Neural crest cell (in vitro differentiated cells): Measurements from ENCODE around the gene TMEM245. TPM values are rescaled to one million over a fixed set of nuclear protein-coding genes. Genes with fewer than 3 reads are reported as not detected.
"Not testable (repeated sequence)": the region's sequence is repeated elsewhere in the genome, so short reads cannot be mapped to it uniquely, and the experiment has no call there.

Experiments
- DNase-seq: peaks from one replicate; pipeline ENCODE4 v3.0.0; 2021; ENCODE audit warnings: low read depth, mixed read lengths, low spot score
- H3K27ac Mint-ChIP-seq: one replicate; pipeline ENCODE4 v1.8.0; 2021; ENCODE audit warnings: mild to moderate bottlenecking, mixed read lengths; ENCODE audit not compliant: unreplicated experiment
- H3K27me3 Mint-ChIP-seq: 2 replicates; pipeline ENCODE4 v1.8.0; 2021; ENCODE audit warnings: low read depth, mild to moderate bottlenecking, mixed read lengths
- H3K36me3 Mint-ChIP-seq: 2 replicates; pipeline ENCODE4 v1.8.0; 2021; ENCODE audit warnings: low read depth, mild to moderate bottlenecking, mixed read lengths
- H3K4me1 Mint-ChIP-seq: 2 replicates; pipeline ENCODE4 v1.8.0; 2021; ENCODE audit warnings: mixed read lengths
- H3K4me3 Mint-ChIP-seq: one replicate; pipeline ENCODE4 v1.8.0; 2021; ENCODE audit warnings: mild to moderate bottlenecking, mixed read lengths
- H3K9me3 Mint-ChIP-seq: 2 replicates; pipeline ENCODE4 v1.8.0; 2021; ENCODE audit warnings: mixed read lengths
- total RNA-seq: library from RNA; stranded (reverse); gene quantifications from 2 replicates; pipeline ENCODE4 v1.2.1, GENCODE V29; 2021
- TF ChIP-seq, protein P1 (sequence below): fragments of 200-600 bp; sonication (generic); conservative IDR thresholded peaks from 2 replicates; pipeline ENCODE4 v1.5.0; 2021; ENCODE audit warnings: antibody characterized with exemption, mild to moderate bottlenecking

TMEM245 gene
- total RNA-seq, 1 donor from 2014 or later, result 38.7 TPM

DNA sequence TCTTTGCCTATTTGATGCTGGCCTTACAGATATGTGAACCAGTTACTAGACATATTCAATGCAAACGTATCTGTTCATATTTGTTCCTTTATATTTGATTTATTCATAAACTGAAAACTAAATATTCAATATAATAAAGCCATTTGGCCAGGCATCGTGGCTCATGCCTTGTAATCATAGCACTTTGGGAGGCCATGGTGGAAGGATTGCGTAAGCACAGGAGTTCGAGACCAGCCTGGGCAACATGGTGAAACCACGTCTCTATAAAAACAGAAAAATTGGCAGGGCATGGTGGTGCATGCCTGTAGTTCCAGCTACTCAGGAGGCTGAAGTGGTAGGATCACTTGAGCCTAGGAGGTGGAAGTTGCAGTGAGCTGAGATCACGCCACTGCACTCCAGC is 57.2 kb downstream of the TMEM245 start:
- no peaks in the 10 kb centered on the region for H3K9me3 Mint-ChIP-seq

DNA sequence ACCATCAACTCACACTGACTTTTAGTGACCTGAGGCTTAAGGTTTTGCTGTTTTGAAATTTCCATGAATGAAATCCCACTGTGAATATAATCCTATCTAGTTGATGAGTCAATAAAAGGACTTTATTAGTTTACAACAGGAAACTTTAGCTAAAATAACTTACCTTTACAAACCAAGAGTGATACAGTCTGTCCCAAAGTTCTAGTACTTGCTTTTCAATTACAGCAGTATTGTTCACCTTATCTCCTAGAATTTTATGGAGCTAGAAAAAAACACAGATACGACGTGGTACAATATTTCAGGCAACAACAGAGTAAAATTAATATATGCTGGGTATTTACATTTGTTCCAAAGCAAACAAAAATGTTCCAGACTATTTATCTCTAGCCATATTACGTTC is 59.6 kb downstream of the TMEM245 start:
- H3K36me3 Mint-ChIP-seq, result peaks cover 18% of the 10 kb centered on the region
- H3K4me1 Mint-ChIP-seq, result no peaks in the 10 kb centered on the region
- no peak for DNase-seq
- no peaks in the 10 kb centered on the region for H3K27me3 Mint-ChIP-seq
- H3K4me3 Mint-ChIP-seq, result no peak overlapping the region
- no peaks in the 10 kb centered on the region for H3K9me3 Mint-ChIP-seq
- TF ChIP-seq, protein P1, sequence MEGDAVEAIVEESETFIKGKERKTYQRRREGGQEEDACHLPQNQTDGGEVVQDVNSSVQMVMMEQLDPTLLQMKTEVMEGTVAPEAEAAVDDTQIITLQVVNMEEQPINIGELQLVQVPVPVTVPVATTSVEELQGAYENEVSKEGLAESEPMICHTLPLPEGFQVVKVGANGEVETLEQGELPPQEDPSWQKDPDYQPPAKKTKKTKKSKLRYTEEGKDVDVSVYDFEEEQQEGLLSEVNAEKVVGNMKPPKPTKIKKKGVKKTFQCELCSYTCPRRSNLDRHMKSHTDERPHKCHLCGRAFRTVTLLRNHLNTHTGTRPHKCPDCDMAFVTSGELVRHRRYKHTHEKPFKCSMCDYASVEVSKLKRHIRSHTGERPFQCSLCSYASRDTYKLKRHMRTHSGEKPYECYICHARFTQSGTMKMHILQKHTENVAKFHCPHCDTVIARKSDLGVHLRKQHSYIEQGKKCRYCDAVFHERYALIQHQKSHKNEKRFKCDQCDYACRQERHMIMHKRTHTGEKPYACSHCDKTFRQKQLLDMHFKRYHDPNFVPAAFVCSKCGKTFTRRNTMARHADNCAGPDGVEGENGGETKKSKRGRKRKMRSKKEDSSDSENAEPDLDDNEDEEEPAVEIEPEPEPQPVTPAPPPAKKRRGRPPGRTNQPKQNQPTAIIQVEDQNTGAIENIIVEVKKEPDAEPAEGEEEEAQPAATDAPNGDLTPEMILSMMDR, result no peak
- no peak overlapping the region for H3K27ac Mint-ChIP-seq

More for the DNA sequence above, 57.2 kb downstream of the TMEM245 start:
- H3K4me1 Mint-ChIP-seq, result no peaks in the 10 kb centered on the region
- no peaks in the 10 kb centered on the region for H3K27me3 Mint-ChIP-seq
- TF ChIP-seq, protein P1, result no peak
- no peak overlapping the region for H3K27ac Mint-ChIP-seq
- peaks cover 12% of the 10 kb centered on the region for H3K36me3 Mint-ChIP-seq
- H3K4me3 Mint-ChIP-seq, result no peak overlapping the region
- no peak for DNase-seq

DNA sequence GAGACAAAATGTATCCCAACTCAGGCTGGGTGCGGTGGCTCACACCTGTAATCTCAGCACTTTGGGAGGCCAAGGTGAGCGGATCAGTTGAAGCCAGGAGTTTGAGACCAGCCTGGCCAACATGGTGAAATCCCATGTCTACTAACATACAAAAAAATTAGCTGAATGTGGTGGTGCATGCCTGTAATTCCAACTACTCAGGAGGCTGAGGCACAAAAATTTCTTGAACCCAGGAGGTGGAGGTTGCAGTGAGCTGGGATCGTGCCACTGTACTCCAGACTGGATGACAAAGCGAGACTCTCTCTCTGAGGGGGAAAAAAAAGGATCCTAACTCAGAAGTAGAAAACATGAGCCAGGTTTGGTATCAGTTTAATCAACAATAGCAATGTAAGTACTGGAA is 66.6 kb downstream of the TMEM245 start:
- not testable (repeated sequence) for H3K9me3 Mint-ChIP-seq, H3K27me3 Mint-ChIP-seq, H3K4me3 Mint-ChIP-seq, H3K4me1 Mint-ChIP-seq, DNase-seq
- peaks cover 33% of the 10 kb centered on the region for H3K36me3 Mint-ChIP-seq
- peak overlapping the region; percentile 65 for H3K27ac Mint-ChIP-seq

DNA sequence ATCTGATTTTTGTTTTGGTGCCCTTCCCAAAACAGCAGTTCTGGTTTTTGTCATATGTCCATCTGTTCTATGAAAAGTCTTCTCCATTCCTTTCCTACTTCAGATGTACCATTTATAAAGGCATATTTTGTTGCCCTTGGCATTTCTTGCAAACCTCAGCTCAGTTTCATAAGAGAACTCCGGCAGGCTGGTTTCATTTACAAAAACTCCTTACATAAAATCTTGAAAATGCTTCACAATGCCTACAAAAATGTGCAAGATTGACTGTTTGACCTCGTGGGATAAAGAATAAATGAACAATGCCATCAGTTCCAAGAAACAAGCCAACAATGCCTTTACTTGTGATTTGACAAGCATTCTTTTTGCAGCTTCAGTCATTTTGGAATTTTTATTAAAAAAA is 67.3 kb downstream of the TMEM245 start:
- Mint-ChIP-seq H3K36me3 (peaks cover 34% of the 10 kb centered on the region), H3K27ac (peak overlapping the region; percentile 20), H3K27me3 (no peaks in the 10 kb centered on the region), H3K4me3 (no peak overlapping the region), H3K4me1 (peaks cover 9% of the 10 kb centered on the region), H3K9me3 (no peaks in the 10 kb centered on the region)
- TF ChIP-seq, protein P1, result no peak
- DNase-seq, result no peak

DNA sequence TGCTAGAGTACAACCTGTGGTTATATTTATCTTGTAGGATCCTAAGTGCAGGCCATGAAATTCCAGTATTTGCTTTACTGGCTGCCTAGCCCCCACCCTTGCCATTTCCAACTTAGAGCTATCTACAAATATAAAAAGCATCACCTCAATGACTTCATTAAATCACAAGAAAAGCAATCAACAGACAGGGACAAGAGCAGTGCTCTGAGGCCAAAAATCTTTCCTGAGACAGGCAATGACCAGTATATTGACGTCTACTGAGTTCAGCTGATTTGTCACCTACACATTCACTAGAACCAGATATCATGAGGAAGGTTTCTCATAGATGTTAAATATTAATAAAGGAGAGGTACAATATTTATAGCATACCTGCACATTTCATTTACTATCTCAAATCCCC is 68.0 kb downstream of the TMEM245 start:
- Mint-ChIP-seq H3K4me1 (peaks cover 9% of the 10 kb centered on the region), H3K27me3 (no peaks in the 10 kb centered on the region), H3K36me3 (peaks cover 32% of the 10 kb centered on the region), H3K4me3 (no peak overlapping the region), H3K9me3 (no peaks in the 10 kb centered on the region), H3K27ac (no peak overlapping the region)
- DNase-seq, result no peak
- TF ChIP-seq, protein P1, result no peak

DNA sequence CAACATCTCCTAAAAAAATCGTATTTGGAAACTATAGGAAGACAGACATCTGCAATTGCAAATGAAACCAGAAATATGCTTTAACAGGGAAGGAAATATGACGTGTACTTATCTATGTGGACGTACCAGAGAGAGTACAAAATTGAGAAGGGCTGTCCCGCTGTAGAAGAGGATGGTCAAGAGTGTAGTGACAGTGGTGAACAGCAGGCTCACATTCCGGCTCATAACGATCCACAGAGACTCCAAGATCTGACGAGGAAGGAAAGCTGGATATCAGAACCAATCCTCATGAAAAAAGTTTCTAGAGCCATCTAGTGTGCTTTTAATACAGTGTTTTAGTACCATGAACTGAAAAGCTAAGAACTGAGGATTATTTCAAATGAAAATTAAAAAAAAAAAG is 69.3 kb downstream of the TMEM245 start:
- no peaks in the 10 kb centered on the region for H3K9me3 Mint-ChIP-seq
- no peak for DNase-seq
- TF ChIP-seq, protein P1, result no peak
- no peak overlapping the region for H3K4me3 Mint-ChIP-seq
- peaks cover 9% of the 10 kb centered on the region for H3K4me1 Mint-ChIP-seq
- peaks cover 33% of the 10 kb centered on the region for H3K36me3 Mint-ChIP-seq
- no peak overlapping the region for H3K27ac Mint-ChIP-seq
- H3K27me3 Mint-ChIP-seq, result no peaks in the 10 kb centered on the region
